ENCODE measurements around the gene UGCG. TPM values are rescaled to one million over a fixed set of nuclear protein-coding genes. Genes with fewer than 3 reads are reported as not detected.

The UGCG gene
- total and polyA plus RNA-seq, 7 donors = 7.2 to 74.6 (median 17.6) TPM

DNA sequence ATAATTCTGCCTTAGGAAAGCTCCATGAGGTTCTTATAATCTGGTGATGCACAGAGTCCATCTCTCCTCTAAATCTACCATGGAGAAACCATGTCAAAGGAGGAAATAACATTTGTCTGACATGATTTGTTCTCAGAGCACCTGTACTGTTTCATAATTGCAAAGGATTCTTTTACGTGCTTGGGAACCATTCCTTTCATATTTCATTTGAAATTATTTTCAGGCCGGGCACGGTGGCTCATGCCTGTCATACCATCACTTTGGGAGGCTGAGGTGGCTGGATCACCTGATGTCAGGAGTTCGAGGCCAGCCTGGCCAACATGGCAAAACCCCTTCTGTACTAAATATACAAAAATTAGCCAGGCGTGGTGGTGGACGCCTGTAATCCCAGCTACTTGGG lies 65.4 kb downstream of the UGCG start:
- H3K9me3 ChIP-seq = no peaks in the 10 kb centered on the region
- no peak for ATAC-seq

DNA sequence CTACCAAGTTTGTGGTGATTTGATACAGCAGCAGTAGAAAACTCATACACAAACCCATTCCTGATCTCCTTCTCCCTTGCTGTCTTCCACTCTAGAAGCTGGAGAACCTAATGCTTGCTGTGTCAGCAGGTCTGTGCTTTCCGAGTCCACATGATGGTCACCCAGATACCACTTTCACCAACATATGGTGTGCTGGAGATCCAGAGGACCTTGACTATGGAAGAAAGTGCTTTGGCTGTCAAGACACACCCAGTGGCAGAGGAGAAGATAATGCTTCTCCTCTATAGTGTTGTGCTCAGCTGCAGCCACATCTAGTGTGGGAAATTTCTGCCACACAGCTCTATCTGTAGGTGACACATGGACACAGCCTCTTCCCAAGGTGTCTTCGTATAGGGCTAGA lies 67.4 kb downstream of the UGCG start:
- Histone ChIP-seq H3K27ac (no peak overlapping the region), H3K9me3 (no peaks in the 10 kb centered on the region), H3K4me3 (no peak overlapping the region), H3K36me3 (ENCODE audit: insufficient read depth in 1 of 2, low read depth in 1 of 2) (no peaks in the 10 kb centered on the region), H3K27me3 (ENCODE audit: insufficient read depth in 3 of 3, low read length in 2 of 3) (peaks cover 0 to 5% (median 2%) of the 10 kb centered on the region in 3 donors), H3K4me1 (peaks cover 15% of the 10 kb centered on the region)
- intact Hi-C loops (cut with DNase I) = no loop called here
- WGBS, 3 donors = 73 to 91% (median 81%) methylated on average over 2 of the region's 2 CpGs
- TF ChIP-seq, protein P1, sequence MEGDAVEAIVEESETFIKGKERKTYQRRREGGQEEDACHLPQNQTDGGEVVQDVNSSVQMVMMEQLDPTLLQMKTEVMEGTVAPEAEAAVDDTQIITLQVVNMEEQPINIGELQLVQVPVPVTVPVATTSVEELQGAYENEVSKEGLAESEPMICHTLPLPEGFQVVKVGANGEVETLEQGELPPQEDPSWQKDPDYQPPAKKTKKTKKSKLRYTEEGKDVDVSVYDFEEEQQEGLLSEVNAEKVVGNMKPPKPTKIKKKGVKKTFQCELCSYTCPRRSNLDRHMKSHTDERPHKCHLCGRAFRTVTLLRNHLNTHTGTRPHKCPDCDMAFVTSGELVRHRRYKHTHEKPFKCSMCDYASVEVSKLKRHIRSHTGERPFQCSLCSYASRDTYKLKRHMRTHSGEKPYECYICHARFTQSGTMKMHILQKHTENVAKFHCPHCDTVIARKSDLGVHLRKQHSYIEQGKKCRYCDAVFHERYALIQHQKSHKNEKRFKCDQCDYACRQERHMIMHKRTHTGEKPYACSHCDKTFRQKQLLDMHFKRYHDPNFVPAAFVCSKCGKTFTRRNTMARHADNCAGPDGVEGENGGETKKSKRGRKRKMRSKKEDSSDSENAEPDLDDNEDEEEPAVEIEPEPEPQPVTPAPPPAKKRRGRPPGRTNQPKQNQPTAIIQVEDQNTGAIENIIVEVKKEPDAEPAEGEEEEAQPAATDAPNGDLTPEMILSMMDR (IDR thresholded peaks at IDR 0.05) = no peak
- ATAC-seq (no peak), DNase-seq (no peak)

More for the DNA sequence above, 65.4 kb downstream of the UGCG start:
- Histone ChIP-seq H3K4me3 (no peak overlapping the region), H3K27me3 (ENCODE audit: insufficient read depth in 3 of 3, low read length in 2 of 3) (peaks cover 0 to 5% (median 2%) of the 10 kb centered on the region in 3 donors), H3K27ac (no peak overlapping the region), H3K36me3 (ENCODE audit: insufficient read depth in 1 of 2, low read depth in 1 of 2) (no peaks in the 10 kb centered on the region), H3K4me1 (peaks cover 25% of the 10 kb centered on the region)
- DNase-seq = no peak
- WGBS, 3 donors = 36 to 56% (median 41%) methylated on average over 6 of the region's 6 CpGs
- TF ChIP-seq, protein P1 (IDR thresholded peaks at IDR 0.05) = no peak
- intact Hi-C loops (cut with DNase I) = no loop called here

DNA sequence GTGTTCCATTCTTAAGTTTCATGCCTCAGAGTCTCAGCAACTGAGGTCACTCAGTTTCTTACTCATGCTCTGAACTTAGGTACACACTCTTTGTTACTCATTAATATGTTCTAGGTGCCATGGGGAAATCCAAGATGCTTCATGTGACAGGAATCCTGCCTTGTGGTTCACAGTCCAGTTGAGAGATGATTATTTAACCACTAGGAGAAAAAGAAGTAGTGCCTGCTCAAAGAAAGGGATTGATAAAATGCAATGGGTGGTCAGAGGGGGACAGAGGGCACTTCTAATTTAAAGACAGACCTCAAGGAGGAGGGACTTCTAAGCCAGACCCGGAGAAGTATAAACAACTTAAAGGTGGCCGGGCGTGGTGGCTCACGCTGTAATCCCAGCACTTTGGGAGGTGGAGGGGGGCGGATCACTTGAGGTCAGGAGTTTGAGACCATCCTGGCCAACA lies 69.0 kb downstream of the UGCG start:
- Histone ChIP-seq H3K9me3 (no peaks in the 10 kb centered on the region), H3K4me3 (no peak overlapping the region), H3K4me1 (peaks cover 12% of the 10 kb centered on the region), H3K36me3 (ENCODE audit: insufficient read depth in 1 of 2, low read depth in 1 of 2) (no peaks in the 10 kb centered on the region), H3K27ac (no peak overlapping the region), H3K27me3 (ENCODE audit: insufficient read depth in 3 of 3, low read length in 2 of 3) (peaks cover 0 to 5% (median 0%) of the 10 kb centered on the region in 3 donors)
- WGBS, 3 donors = 80 to 94% (median 81%) methylated on average over 5 of the region's 5 CpGs
- DNase-seq (no peak), ATAC-seq (peak; percentile 63 to 88 (median 84))
- TF ChIP-seq, protein P1 (IDR thresholded peaks at IDR 0.05) = no peak
- intact Hi-C loops (cut with DNase I) = no loop called here

DNA sequence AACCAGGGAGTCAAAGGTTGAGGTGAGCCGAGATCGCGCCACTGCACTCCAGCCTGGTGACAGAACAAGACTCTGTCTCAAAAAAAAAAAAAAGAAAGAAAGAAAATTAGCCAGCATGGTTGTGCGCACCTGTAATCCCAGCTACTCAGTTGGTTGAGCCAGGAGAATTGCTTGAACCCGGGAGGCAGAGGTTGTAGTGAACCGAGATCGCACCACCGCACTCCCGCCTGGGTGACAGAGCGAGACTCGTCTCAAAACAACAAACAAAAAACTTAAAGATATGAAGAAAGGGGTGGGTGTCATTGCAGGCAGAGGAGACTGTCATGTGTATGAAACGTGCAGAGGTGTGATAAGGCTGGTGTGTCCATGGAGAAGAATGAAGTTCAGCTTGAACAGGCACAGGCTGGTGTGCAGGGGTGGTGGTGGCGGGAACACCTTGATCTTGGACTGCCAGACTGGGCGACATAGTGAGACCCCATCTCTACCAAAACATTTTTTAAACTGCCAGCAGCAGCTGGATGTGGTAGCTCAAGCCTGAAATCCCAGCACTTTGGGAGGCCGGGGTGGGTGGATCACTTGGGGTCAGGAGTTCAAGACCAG lies 69.6 kb downstream of the UGCG start:
- intact Hi-C loops (cut with DNase I) = no loop called here
- Histone ChIP-seq H3K27ac (no peak overlapping the region), H3K9me3 (no peaks in the 10 kb centered on the region), H3K4me3 (no peak overlapping the region), H3K4me1 (peaks cover 5% of the 10 kb centered on the region), H3K36me3 (ENCODE audit: insufficient read depth in 1 of 2, low read depth in 1 of 2) (no peaks in the 10 kb centered on the region), H3K27me3 (ENCODE audit: insufficient read depth in 3 of 3, low read length in 2 of 3) (no peaks in the 10 kb centered on the region)
- ATAC-seq (no peak), DNase-seq (no peak)
- TF ChIP-seq, protein P1 (IDR thresholded peaks at IDR 0.05) = no peak
- 90 to 95% (median 92%) methylated on average over 15 of the region's 15 CpGs for WGBS, 3 donors

DNA sequence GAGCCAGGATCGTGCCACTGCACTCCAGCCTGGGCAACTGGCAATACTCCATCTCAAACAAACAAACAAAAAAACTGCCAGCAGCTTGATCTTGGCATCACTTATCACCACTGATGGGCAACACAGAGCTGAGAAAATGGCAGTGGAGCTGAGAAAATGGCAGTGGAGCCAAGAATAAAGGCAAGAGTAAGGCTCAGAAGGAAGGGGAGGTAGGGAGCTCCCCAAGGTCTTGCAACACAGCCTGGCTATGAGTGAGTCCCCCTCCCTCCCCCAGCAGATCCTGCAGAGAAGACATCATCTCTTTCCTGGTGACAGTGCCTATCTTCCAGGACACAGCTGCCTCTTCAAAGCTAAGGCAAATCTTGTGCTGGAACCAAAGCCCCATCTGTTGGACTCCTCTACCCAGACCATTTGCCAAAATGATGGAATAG lies 70.3 kb downstream of the UGCG start:
- Histone ChIP-seq H3K27ac (no peak overlapping the region), H3K4me3 (no peak overlapping the region), H3K36me3 (ENCODE audit: insufficient read depth in 1 of 2, low read depth in 1 of 2) (no peaks in the 10 kb centered on the region), H3K27me3 (ENCODE audit: insufficient read depth in 3 of 3, low read length in 2 of 3) (no peaks in the 10 kb centered on the region), H3K9me3 (no peaks in the 10 kb centered on the region), H3K4me1 (peaks cover 2% of the 10 kb centered on the region)
- DNase-seq = peak in 1 of 2 donors; percentile 56
- TF ChIP-seq, protein P1 (IDR thresholded peaks at IDR 0.05) = no peak
- 46 to 64% (median 48%) methylated on average over 1 of the region's 1 CpG for WGBS, 3 donors
- ATAC-seq = peak; percentile 46 to 80 (median 68)
- intact Hi-C loops (cut with DNase I) = no loop called here
